IMR-90 (cell line): ENCODE results near the gene RNFT2. TPM values are rescaled to one million over a fixed set of nuclear protein-coding genes. Genes with fewer than 3 reads are reported as not detected.

Experiments used
- ATAC-seq: fragments of 200-7000 bp; cut with Tn5 transposase; 2 replicates; pipeline ENCODE4 v1.9.1; 2020; ENCODE audit warnings: low read depth, mild to moderate bottlenecking, moderate library complexity
- BruUV-seq: library from RNA; stranded (reverse); fragments of 400-500 nt; replicated peaks from 2 replicates; lab custom pipeline; 2021; lab: Mats Ljungman, UMichigan
- CTCF ChIA-PET: fragments of 300-600 bp; formaldehyde crosslinking; extraction: SDS; loops from one replicate; lab custom pipeline; 2021; ENCODE audit warnings: antibody characterized with exemption; lab: Yijun Ruan, JAX
- POLR2A ChIA-PET: fragments of 300-600 bp; sonication (Branson Sonifier 250); formaldehyde crosslinking; loops from one replicate; lab custom pipeline; 2022; ENCODE audit warnings: antibody characterized with exemption; ENCODE audit not compliant: unreplicated experiment; lab: Charles Lee
- DNase-seq: peaks from one replicate; pipeline ENCODE4 v3.0.0; 2013
- H2AFZ ChIP-seq: replicated peaks from 2 replicates; pipeline ENCODE3; 2013; ENCODE audit warnings: low read length, mild to moderate bottlenecking; ENCODE audit not compliant: poor library complexity
- H2AK5ac ChIP-seq: 2 replicates; pipeline ENCODE4 v1.6.1; 2013; ENCODE audit warnings: low read depth, low read length, inconsistent platforms
- H2AK9ac ChIP-seq: replicated peaks from 2 replicates; pipeline ENCODE3; 2013; ENCODE audit warnings: mild to moderate bottlenecking, low read depth, low read length, moderate library complexity; ENCODE audit not compliant: poor library complexity
- H2BK120ac ChIP-seq: 2 replicates; pipeline ENCODE4 v1.6.1; 2013; ENCODE audit warnings: low read depth, low read length, inconsistent platforms
- H2BK15ac ChIP-seq: 3 replicates; pipeline ENCODE4 v1.6.1; 2013; ENCODE audit warnings: low read depth, low read length, inconsistent platforms
- H2BK20ac ChIP-seq: 2 replicates; pipeline ENCODE4 v1.6.1; 2013; ENCODE audit warnings: low read depth, mild to moderate bottlenecking, inconsistent platforms, low read length, moderate library complexity
- H2BK5ac ChIP-seq: 2 replicates; pipeline ENCODE4 v1.6.1; 2013; ENCODE audit warnings: mild to moderate bottlenecking, low read depth, low read length, inconsistent platforms; ENCODE audit not compliant: poor library complexity, severe bottlenecking
- H3K14ac ChIP-seq: replicated peaks from 2 replicates; pipeline ENCODE4 v1.6.1; 2013; ENCODE audit warnings: low read depth, low read length, inconsistent platforms
- H3K18ac ChIP-seq: 2 replicates; pipeline ENCODE4 v1.6.1; 2013; ENCODE audit warnings: low read depth, low read length, control low read depth
- H3K23ac ChIP-seq: 2 replicates; pipeline ENCODE4 v1.6.1; 2013; ENCODE audit warnings: low read depth, low read length, inconsistent platforms
- H3K27ac ChIP-seq: 2 replicates; pipeline ENCODE4 v1.5.1; 2013; ENCODE audit warnings: mild to moderate bottlenecking, control low read depth, low read length; ENCODE audit not compliant: insufficient read depth
- H3K27me3 ChIP-seq: 2 replicates; pipeline ENCODE4 v1.6.1; 2013; ENCODE audit warnings: low read length; ENCODE audit not compliant: control insufficient read depth, insufficient read depth
- H3K36me3 ChIP-seq: 2 replicates; pipeline ENCODE4 v1.6.1; 2013; ENCODE audit warnings: low read length, mixed read lengths; ENCODE audit not compliant: control insufficient read depth, insufficient read depth
- H3K4ac ChIP-seq: 2 replicates; pipeline ENCODE4 v1.6.1; 2013; ENCODE audit warnings: low read depth, low read length, inconsistent platforms
- H3K4me1 ChIP-seq: 2 replicates; pipeline ENCODE4 v1.6.1; 2013; ENCODE audit warnings: low read length, mixed read lengths; ENCODE audit not compliant: control insufficient read depth, insufficient read depth
- H3K4me2 ChIP-seq: 2 replicates; pipeline ENCODE4 v1.6.1; 2013; ENCODE audit warnings: low read depth, mild to moderate bottlenecking, control low read depth, low read length, moderate library complexity
- H3K4me3 ChIP-seq: 2 replicates; pipeline ENCODE4 v1.5.1; 2013; ENCODE audit warnings: low read depth, mild to moderate bottlenecking, control low read depth, low read length, moderate library complexity; ENCODE audit not compliant: insufficient read depth
- H3K56ac ChIP-seq: 2 replicates; pipeline ENCODE4 v1.6.1; 2013; ENCODE audit warnings: low read length, inconsistent platforms; ENCODE audit not compliant: insufficient read depth; ENCODE audit errors: extremely low read depth
- H3K79me1 ChIP-seq, 2 experiments: 2 replicates each; pipeline ENCODE4 v1.6.1; 2013; ENCODE audit warnings: low read length in 2 of 2, inconsistent platforms in 1 of 2, low read depth in 1 of 2
- H3K9ac ChIP-seq: 2 replicates; pipeline ENCODE4 v1.6.1; 2013; ENCODE audit warnings: low read depth, low read length, control low read depth
- H3K9me1 ChIP-seq: 2 replicates; pipeline ENCODE4 v1.6.1; 2013; ENCODE audit warnings: low read length, inconsistent platforms; ENCODE audit not compliant: insufficient read depth
- H3K9me3 ChIP-seq: 2 replicates; pipeline ENCODE4 v1.6.1; 2013; ENCODE audit warnings: low read length; ENCODE audit not compliant: control insufficient read depth, insufficient read depth
- H4K20me1 ChIP-seq: 2 replicates; pipeline ENCODE4 v1.6.1; 2013; ENCODE audit warnings: low read length, inconsistent platforms; ENCODE audit not compliant: insufficient read depth
- H4K5ac ChIP-seq: 2 replicates; pipeline ENCODE4 v1.6.1; 2013; ENCODE audit warnings: mild to moderate bottlenecking, low read depth, low read length, control low read depth
- H4K8ac ChIP-seq, 2 experiments: 2 replicates each; pipeline ENCODE4 v1.6.1; 2013; ENCODE audit warnings: low read depth in 2 of 2, low read length in 2 of 2, control low read depth in 1 of 2, inconsistent platforms in 1 of 2
- H4K91ac ChIP-seq: 2 replicates; pipeline ENCODE4 v1.6.1; 2013; ENCODE audit warnings: low read depth, low read length, inconsistent platforms; ENCODE audit not compliant: insufficient read depth
- BHLHE40 ChIP-seq: fragments of 150-350 bp; IDR thresholded peaks from 2 replicates; pipeline ENCODE4 v1.6.1; 2016; ENCODE audit warnings: mild to moderate bottlenecking, low read depth, low read length
- CEBPB ChIP-seq: IDR thresholded peaks from 2 replicates; pipeline ENCODE4 v1.6.1; 2012; ENCODE audit warnings: low read depth, low read length, improper control_type of control experiment
- MAZ ChIP-seq: IDR thresholded peaks from 2 replicates; pipeline ENCODE4 v1.6.1; 2012; ENCODE audit warnings: low read depth, mild to moderate bottlenecking, low read length, improper control_type of control experiment, moderate library complexity, borderline replicate concordance
- MXI1 ChIP-seq: IDR thresholded peaks from 2 replicates; pipeline ENCODE4 v1.6.1; 2012; ENCODE audit warnings: low read depth, mild to moderate bottlenecking, low read length, moderate library complexity, borderline replicate concordance
- NFE2L2 ChIP-seq: fragments of 150-350 bp; IDR thresholded peaks from 2 replicates; pipeline ENCODE4 v1.6.1; 2016; ENCODE audit warnings: low read depth, mild to moderate bottlenecking, low read length
- POLR2A ChIP-seq: IDR thresholded peaks from 2 replicates; pipeline ENCODE4 v1.6.1; 2012; ENCODE audit warnings: mild to moderate bottlenecking, low read depth, low read length
- RCOR1 ChIP-seq: IDR thresholded peaks from 2 replicates; pipeline ENCODE4 v1.6.1; 2012; ENCODE audit warnings: mild to moderate bottlenecking, low read length, improper control_type of control experiment; ENCODE audit not compliant: insufficient replicate concordance
- RFX5 ChIP-seq: IDR thresholded peaks from 2 replicates; pipeline ENCODE4 v1.8.0; 2012; ENCODE audit warnings: low read depth, mild to moderate bottlenecking, low read length, moderate library complexity
- SMC3 ChIP-seq: fragments of 150-350 bp; IDR thresholded peaks from 2 replicates; pipeline ENCODE4 v1.6.1; 2016; ENCODE audit warnings: low read depth, mild to moderate bottlenecking, antibody characterized with exemption, low read length, moderate library complexity
- whole genome bisulfite sequencing, 2 experiments: methylation state at CpG; one replicate each; pipeline versions ENCODE4 v1.1.5 to v1.1.7; 2013; ENCODE audit warnings: missing lambda C conversion rate in 2 of 2; ENCODE audit not compliant: insufficient read length in 1 of 2; ENCODE audit errors: extremely low coverage in 2 of 2; 5-methylcytosine and 5-hydroxymethylcytosine counted together
- dilution Hi-C: fragments of 300-500 bp; cut with HindIII; formaldehyde crosslinking; loops from one replicate; pipeline ENCODE4 v1.14.3; 2018; ENCODE audit warnings: low sequenced_read_pairs; ENCODE audit not compliant: unreplicated experiment
- in situ Hi-C: fragments of 300-500 bp; cut with MboI; formaldehyde crosslinking; loops from 3 replicates; pipeline ENCODE4 v1.14.3; 2019; ENCODE audit warnings: low sequenced_read_pairs, inconsistent platforms, mixed read lengths
- intact Hi-C: fragments of 100-400 bp; cut with micrococcal nuclease; formaldehyde crosslinking; loops from 2 replicates; pipeline ENCODE4 v1.10.0; 2022
- polyA plus RNA-seq, 3 experiments: library from polyadenylated mRNA; depleted of rRNA; stranded (reverse); fragments of >200 nt; gene quantifications; 2 replicates each; pipeline ENCODE4 v1.2.3, GENCODE V29; 2012; ENCODE audit warnings: low replicate concordance in 1 of 3
- total RNA-seq: library from RNA; depleted of rRNA; stranded (reverse); fragments of >200 nt; gene quantifications from 2 replicates; pipeline ENCODE4 v1.2.3, GENCODE V29; 2012
- TF ChIP-seq, protein P1 (sequence below): conservative IDR thresholded peaks from 2 replicates; pipeline ENCODE4 v1.5.1; 2012; ENCODE audit warnings: mild to moderate bottlenecking, low read depth, low read length, improper control_type of control experiment

The RNFT2 gene
- total and polyA plus RNA-seq, 2 of the 4 experiments (the other 2 are of a cell fraction): 1.6 to 2.3 TPM

DNA sequence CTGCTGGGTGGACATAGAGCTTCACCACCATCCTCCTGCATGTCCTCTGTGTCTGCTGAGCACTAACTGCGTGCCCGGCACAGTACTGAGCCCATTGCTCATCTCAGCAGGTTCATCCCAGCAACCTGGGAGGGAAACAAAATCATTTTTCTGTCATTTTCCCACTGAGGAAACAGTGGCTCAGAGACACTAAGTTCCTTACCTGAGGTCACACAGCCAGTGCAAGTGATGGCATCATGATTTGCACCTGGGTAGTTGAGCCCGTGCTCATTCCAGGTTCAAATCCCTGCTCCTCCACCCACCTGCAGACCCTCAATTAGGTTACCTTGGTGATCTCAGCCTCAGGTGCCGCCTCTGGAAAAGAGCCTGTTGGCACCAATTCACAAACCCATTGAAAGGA is 23.4 kb downstream of the RNFT2 start:
- dilution Hi-C loops (no loop called here), in situ Hi-C loops (no loop called here), intact Hi-C loops (no loop called here)
- Histone ChIP-seq H3K4me1 (no peaks in the 10 kb centered on the region), H3K9ac (no peak overlapping the region), H4K5ac (no peak overlapping the region), H2BK120ac (no peak overlapping the region), H2AFZ (no peak overlapping the region), H2BK15ac (no peak overlapping the region), H2AK5ac (no peak overlapping the region), H3K14ac (no peak overlapping the region), H3K4me3 (no peak overlapping the region), H3K27me3 (no peaks in the 10 kb centered on the region), H3K18ac (no peak overlapping the region), H3K36me3 (no peaks in the 10 kb centered on the region), H3K9me1 (no peaks in the 10 kb centered on the region), H3K27ac (no peak overlapping the region), H3K23ac (no peak overlapping the region), H4K8ac (no peak overlapping the region), H2AK9ac (no peak overlapping the region), H3K4ac (no peak overlapping the region), H2BK20ac (no peak overlapping the region), H3K56ac (no peak overlapping the region), H2BK5ac (no peak overlapping the region), H3K79me1 (no peaks in the 10 kb centered on the region), H3K9me3 (no peaks in the 10 kb centered on the region), H4K91ac (no peak overlapping the region), H4K20me1 (no peaks in the 10 kb centered on the region), H3K4me2 (no peak overlapping the region)
- ATAC-seq (no peak), DNase-seq (no peak)
- POLR2A ChIA-PET: interaction anchor here (0.7 kb wide), 1 partner anchor 43 kb away, joined by 3 read pairs; no protein-coding TSS in a partner anchor
- CTCF ChIA-PET: no interaction called here
- TF ChIP-seq POLR2A: no peak
- no peak for TF ChIP-seq CEBPB
- TF ChIP-seq RFX5: no peak
- TF ChIP-seq, protein P1, sequence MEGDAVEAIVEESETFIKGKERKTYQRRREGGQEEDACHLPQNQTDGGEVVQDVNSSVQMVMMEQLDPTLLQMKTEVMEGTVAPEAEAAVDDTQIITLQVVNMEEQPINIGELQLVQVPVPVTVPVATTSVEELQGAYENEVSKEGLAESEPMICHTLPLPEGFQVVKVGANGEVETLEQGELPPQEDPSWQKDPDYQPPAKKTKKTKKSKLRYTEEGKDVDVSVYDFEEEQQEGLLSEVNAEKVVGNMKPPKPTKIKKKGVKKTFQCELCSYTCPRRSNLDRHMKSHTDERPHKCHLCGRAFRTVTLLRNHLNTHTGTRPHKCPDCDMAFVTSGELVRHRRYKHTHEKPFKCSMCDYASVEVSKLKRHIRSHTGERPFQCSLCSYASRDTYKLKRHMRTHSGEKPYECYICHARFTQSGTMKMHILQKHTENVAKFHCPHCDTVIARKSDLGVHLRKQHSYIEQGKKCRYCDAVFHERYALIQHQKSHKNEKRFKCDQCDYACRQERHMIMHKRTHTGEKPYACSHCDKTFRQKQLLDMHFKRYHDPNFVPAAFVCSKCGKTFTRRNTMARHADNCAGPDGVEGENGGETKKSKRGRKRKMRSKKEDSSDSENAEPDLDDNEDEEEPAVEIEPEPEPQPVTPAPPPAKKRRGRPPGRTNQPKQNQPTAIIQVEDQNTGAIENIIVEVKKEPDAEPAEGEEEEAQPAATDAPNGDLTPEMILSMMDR: no peak
- no peak for TF ChIP-seq RCOR1
- TF ChIP-seq SMC3: no peak
- no peak for TF ChIP-seq MXI1
- TF ChIP-seq NFE2L2: no peak
- no peak for TF ChIP-seq BHLHE40
- no peak for TF ChIP-seq MAZ
- no TSS peak for BruUV-seq
- WGBS, 2 experiments: 100% methylated on average over 2 of the region's 4 CpGs; no CpG with 5 or more reads in 1 of the 2 experiments
